Measurements from ENCODE around the gene EBF3. TPM values are rescaled to one million over a fixed set of nuclear protein-coding genes. Genes with fewer than 3 reads are reported as not detected.

The EBF3 gene
- total RNA-seq, 1 donor from 2014 or later = 1.2 TPM

DNA sequence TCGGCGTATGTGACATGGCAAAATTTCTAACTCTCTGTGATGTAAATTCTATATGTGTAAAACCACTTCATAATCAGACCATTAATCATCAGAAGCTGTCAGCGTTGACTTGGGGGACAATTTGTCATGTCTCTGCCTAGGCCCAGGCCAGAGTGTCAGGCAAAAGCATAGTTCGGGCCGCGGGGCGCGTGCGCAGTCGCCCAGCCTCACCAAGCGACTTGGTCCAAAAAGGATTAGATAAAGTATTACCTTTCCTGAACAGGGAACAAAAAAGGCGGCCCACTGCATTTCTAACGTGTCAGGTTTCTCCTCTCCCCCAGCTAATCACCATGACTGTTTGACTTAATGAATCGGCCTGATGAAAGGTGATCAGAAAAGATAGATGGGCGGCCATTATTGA is 114.2 kb downstream of the EBF3 start:
- no peak overlapping the region for H3K27ac Mint-ChIP-seq
- TF ChIP-seq, protein P1, sequence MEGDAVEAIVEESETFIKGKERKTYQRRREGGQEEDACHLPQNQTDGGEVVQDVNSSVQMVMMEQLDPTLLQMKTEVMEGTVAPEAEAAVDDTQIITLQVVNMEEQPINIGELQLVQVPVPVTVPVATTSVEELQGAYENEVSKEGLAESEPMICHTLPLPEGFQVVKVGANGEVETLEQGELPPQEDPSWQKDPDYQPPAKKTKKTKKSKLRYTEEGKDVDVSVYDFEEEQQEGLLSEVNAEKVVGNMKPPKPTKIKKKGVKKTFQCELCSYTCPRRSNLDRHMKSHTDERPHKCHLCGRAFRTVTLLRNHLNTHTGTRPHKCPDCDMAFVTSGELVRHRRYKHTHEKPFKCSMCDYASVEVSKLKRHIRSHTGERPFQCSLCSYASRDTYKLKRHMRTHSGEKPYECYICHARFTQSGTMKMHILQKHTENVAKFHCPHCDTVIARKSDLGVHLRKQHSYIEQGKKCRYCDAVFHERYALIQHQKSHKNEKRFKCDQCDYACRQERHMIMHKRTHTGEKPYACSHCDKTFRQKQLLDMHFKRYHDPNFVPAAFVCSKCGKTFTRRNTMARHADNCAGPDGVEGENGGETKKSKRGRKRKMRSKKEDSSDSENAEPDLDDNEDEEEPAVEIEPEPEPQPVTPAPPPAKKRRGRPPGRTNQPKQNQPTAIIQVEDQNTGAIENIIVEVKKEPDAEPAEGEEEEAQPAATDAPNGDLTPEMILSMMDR (IDR thresholded peaks at IDR 0.05; ENCODE audit: unreplicated experiment) = no peak
- no peak for DNase-seq (ENCODE audit: low spot score in 2 of 2, unreplicated experiment in 2 of 2)
- no peaks in the 10 kb centered on the region for H3K36me3 Mint-ChIP-seq
- peaks cover 4% of the 10 kb centered on the region for H3K4me1 Mint-ChIP-seq
- H3K9me3 Mint-ChIP-seq = no peaks in the 10 kb centered on the region
- H3K27me3 Mint-ChIP-seq (ENCODE audit: low read depth) = peaks cover 8% of the 10 kb centered on the region
- H3K4me3 Mint-ChIP-seq = no peak overlapping the region

DNA sequence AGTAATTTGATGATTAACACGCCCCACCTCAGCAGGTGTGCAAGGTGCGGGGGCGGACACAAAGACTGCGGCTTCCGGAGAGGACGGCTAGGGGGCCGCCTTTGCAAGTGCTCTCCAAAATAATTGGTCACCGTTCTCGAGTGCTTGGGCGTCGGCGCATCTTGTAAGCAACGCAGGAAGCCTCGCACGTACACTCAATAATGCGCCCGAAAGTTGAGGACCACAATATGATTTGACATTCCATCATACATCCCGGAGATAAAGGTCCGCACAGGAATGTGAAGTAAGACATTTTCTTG is 114.7 kb downstream of the EBF3 start:
- H3K4me3 Mint-ChIP-seq = no peak overlapping the region
- H3K27ac Mint-ChIP-seq = no peak overlapping the region
- no peak for DNase-seq (ENCODE audit: low spot score in 2 of 2, unreplicated experiment in 2 of 2)
- no peaks in the 10 kb centered on the region for H3K36me3 Mint-ChIP-seq
- TF ChIP-seq, protein P1 (IDR thresholded peaks at IDR 0.05; ENCODE audit: unreplicated experiment) = no peak
- H3K4me1 Mint-ChIP-seq = peaks cover 4% of the 10 kb centered on the region
- no peaks in the 10 kb centered on the region for H3K9me3 Mint-ChIP-seq
- peaks cover 5% of the 10 kb centered on the region for H3K27me3 Mint-ChIP-seq (ENCODE audit: low read depth)

DNA sequence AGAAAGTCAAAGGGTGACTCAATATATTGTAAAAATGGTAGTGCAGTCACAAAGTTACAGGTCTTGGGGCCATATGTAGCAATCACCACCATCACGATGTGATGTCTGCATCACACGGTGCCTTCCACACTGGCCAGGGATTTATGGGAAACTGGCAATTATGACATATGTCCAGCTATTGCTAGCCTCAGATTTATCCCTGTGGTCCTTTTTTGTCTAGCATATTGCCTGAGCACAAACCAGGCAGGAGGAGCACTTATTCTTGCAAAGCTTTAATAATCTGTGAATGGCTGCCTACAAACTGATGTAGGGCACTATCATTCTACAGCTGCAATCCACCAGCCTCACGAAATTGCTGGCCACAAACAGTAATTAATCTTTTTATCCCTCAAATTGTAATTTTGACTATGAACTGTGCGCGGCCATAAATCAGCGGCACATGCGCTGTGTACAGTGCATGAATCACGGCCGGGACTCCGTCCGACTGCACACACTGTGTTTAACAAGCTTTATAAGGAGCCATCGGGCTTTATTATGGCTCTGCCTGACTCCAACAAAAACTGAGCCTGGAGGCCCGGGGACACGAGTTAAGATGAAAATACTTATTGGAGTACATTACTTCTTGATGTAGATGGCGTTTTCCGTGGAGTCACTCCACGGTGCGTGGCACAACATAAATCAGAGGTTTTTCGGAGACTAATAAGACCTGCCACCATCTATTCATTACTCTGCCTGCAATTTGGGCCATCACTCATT is 115.2 kb downstream of the EBF3 start:
- H3K27ac Mint-ChIP-seq = no peak overlapping the region
- no peaks in the 10 kb centered on the region for H3K36me3 Mint-ChIP-seq
- peaks cover 4% of the 10 kb centered on the region for H3K4me1 Mint-ChIP-seq
- TF ChIP-seq, protein P1 (IDR thresholded peaks at IDR 0.05; ENCODE audit: unreplicated experiment) = no peak
- DNase-seq (ENCODE audit: low spot score in 2 of 2, unreplicated experiment in 2 of 2) = no peak
- peaks cover 4% of the 10 kb centered on the region for H3K27me3 Mint-ChIP-seq (ENCODE audit: low read depth)
- H3K4me3 Mint-ChIP-seq = no peak overlapping the region
- H3K9me3 Mint-ChIP-seq = no peaks in the 10 kb centered on the region

DNA sequence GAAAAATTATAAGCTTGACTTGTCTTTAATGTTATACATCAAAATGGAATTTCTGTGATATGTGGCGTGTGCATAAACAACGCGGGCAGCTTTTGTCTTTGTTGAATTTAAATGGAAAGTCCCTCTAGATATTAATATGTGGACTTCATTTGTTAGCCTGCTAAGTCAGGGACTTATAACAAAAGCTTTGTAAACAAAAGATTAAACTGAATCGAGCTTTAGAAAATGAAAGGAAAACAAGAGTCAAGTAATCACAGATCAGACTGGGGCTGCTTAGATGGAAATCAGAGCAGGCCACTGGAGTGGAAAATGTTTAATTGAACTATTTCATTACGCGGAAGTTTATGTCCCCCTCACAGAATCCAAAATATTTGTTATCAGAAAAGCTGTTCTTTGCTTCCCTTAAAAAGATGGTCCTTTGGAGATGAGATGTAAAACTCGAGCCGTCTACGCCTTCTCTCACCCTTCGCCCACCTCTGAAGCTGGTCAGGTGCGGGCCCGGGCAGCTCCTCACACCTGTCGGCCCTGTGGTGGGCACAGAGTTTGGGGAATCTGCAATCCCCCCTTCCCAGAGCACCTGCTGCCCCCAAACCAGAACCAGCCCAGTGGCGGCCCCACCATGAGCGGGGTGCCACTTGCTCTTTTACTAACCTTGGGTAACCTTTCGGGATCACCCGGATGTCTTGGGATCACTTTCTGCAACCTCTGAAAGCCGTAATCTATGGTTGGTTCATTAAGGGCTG is 116.2 kb downstream of the EBF3 start:
- Mint-ChIP-seq H3K9me3 (no peaks in the 10 kb centered on the region), H3K36me3 (no peaks in the 10 kb centered on the region), H3K27ac (no peak overlapping the region), H3K27me3 (ENCODE audit: low read depth) (peaks cover 1% of the 10 kb centered on the region), H3K4me3 (no peak overlapping the region), H3K4me1 (no peaks in the 10 kb centered on the region)
- TF ChIP-seq, protein P1 (IDR thresholded peaks at IDR 0.05; ENCODE audit: unreplicated experiment) = no peak
- DNase-seq (ENCODE audit: low spot score in 2 of 2, unreplicated experiment in 2 of 2) = peak in 1 of 2 experiments; percentile 0

DNA sequence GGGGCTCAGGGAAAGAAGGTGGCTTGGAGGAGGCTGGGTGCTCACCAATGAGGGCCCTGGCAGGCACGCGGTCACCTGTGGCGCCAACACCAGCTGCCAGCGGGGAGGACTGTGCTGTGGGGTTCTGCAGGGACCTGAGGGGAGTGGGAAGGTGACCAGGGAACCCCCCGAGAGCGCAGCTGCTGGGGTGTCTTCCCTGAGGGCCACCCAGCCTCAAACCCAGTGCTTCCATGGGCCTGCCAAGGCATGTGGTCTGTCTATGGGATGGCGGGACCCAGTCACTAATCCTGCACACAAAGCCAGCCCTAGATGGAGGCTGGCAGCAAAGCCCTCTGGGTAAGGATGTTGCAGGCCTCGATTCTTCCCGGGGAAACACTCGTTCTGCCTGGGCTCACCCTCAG is 117.1 kb downstream of the EBF3 start:
- Mint-ChIP-seq H3K4me1 (no peaks in the 10 kb centered on the region), H3K27ac (no peak overlapping the region), H3K9me3 (no peaks in the 10 kb centered on the region), H3K27me3 (ENCODE audit: low read depth) (peaks cover 1% of the 10 kb centered on the region), H3K4me3 (no peak overlapping the region), H3K36me3 (no peaks in the 10 kb centered on the region)
- TF ChIP-seq, protein P1 (IDR thresholded peaks at IDR 0.05; ENCODE audit: unreplicated experiment) = no peak
- DNase-seq (ENCODE audit: low spot score in 2 of 2, unreplicated experiment in 2 of 2) = peak in 1 of 2 experiments; percentile 33
